Pancreas (tissue), 10 donors: ENCODE data around the gene TRIO. TPM values are rescaled to one million over a fixed set of nuclear protein-coding genes. Genes with fewer than 3 reads are reported as not detected.

Source experiments
- ATAC-seq, 4 donors: fragments of 200-7000 bp; cut with Tn5 transposase; one replicate each; pipeline versions ENCODE4 v1.8.0 to v1.9.1; 2020; ENCODE audit warnings: mild to moderate bottlenecking in 4 of 4, moderate library complexity in 4 of 4
- DNase-seq, 6 donors: peaks; one replicate each; pipeline ENCODE4 v3.0.0-alpha.2; 2020
- FAIRE-seq: peaks from 2 replicates; lab custom pipeline; 2012; peaks lifted over from hg19 to GRCh38; lab: Jason Lieb, UNC
- H3K27ac ChIP-seq, 4 donors: fragments of 200-600 bp; sonication (generic); 1 replicate in 3 of 4; 2 replicates in 1 of 4; pipeline versions ENCODE4 v1.5.0 to v1.8.0; 2020
- H3K27me3 ChIP-seq, 4 donors: fragments of 200-600 bp; one replicate each; pipeline ENCODE4 v1.8.0; 2021
- H3K36me3 ChIP-seq, 3 donors: fragments of 200-600 bp; sonication (generic) in 1 of 3; one replicate each; pipeline versions ENCODE4 v1.5.0 to v1.8.0; 2020 to 2021
- H3K4me1 ChIP-seq, 3 donors: fragments of 200-600 bp; one replicate each; pipeline ENCODE4 v1.8.0; 2021
- H3K4me3 ChIP-seq, 4 donors: fragments of 200-600 bp; sonication (generic) in 2 of 4; one replicate each; pipeline versions ENCODE4 v1.5.0 to v1.8.0; 2020 to 2021
- H3K9me3 ChIP-seq, 4 donors: fragments of 200-600 bp; one replicate each; pipeline ENCODE4 v1.8.0; 2021
- WGBS, 2 donors: extraction: QIAGEN DNeasy Blood & Tissue Kit; methylation state at CpG; one replicate each; pipeline ENCODE4 v1.1.7; 2013; 5-methylcytosine and 5-hydroxymethylcytosine counted together
- intact Hi-C, 3 donors: fragments of 100-400 bp; cut with DNase I; formaldehyde crosslinking; loops; one replicate each; pipeline versions ENCODE4 v1.11.1 to v1.14.2; 2022
- polyA plus RNA-seq, 2 donors: library from polyadenylated mRNA; stranded (reverse); fragments of 200-250 nt; gene quantifications; one replicate each; pipeline ENCODE4 v1.2.3, GENCODE V29; 2013
- total RNA-seq, 6 donors: library from RNA; stranded (reverse); fragmentation: NEBNext Ultra II Directional in 4 of 6; extraction: Animal tissue kit (Norgen Biotek cat#: 25700) in 4 of 6; gene quantifications; one replicate each; pipeline versions ENCODE4 v1.2.1 to v1.2.4, GENCODE V29; 2021 to 2023
- TF ChIP-seq, protein P1 (sequence below), 4 donors: fragments of 200-600 bp; sonication (generic) in 3 of 4; IDR thresholded peaks; one replicate each; pipeline versions ENCODE4 v1.5.0 to v1.8.0; 2021; ENCODE audit warnings: antibody characterized with exemption in 4 of 4
- donor health status: healthy with polysubstance abuse.
- donor health status: DM: no; HTN: no; CAD: no; lungs with moderate emphysema.
- donor health status: DM: no; HTN: no; CAD: no.
- donor health status: control.
- donor health status: control.
- donor health status: Bipolar disorder and iron deficiency.
- donor health status: DM: yes; HTN: yes; CAD: no.
- donor health status: DM: no; HTN: no; CAD: no.
- donor health status: DM: no; HTN: no; CAD: no.
- donor health status: DM: yes; HTN: yes; CAD: no.

Gene TRIO
- total and polyA plus RNA-seq, 8 donors, result 27.3 to 82.5 (median 38.3) TPM

DNA sequence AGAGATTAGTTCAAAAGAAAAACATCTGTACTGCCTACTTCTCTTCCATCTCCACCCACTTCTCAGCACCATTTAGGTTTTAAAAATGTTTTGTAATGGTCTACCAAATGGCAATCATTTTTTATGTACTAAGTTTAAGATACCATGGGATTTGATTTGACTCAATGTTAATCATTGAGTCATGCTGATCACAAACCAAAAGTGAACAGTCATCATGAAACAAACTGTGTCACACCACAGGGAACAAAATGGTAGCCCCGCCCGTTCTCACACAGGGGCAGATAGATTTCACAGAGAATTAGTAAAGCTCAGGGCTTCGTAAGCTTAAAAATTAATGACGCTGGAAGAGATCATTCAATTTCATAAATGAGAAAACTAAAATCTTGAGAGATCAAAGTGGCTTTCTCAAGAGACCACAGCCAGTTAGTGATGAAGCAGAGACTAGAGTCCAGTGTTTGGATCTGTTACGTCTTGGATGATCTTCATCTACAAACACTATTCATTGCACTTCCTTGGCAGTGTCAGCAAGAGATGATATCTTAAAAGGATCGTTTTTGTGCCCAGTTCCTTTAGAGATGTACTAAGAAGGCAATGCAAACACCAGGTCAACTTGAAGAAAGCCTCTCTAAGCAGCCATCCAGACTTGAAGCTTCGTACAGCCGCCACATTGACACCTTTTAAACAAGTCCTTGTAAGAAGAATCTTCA, 33.9 kb upstream of the TRIO start:
- TF ChIP-seq, protein P1, sequence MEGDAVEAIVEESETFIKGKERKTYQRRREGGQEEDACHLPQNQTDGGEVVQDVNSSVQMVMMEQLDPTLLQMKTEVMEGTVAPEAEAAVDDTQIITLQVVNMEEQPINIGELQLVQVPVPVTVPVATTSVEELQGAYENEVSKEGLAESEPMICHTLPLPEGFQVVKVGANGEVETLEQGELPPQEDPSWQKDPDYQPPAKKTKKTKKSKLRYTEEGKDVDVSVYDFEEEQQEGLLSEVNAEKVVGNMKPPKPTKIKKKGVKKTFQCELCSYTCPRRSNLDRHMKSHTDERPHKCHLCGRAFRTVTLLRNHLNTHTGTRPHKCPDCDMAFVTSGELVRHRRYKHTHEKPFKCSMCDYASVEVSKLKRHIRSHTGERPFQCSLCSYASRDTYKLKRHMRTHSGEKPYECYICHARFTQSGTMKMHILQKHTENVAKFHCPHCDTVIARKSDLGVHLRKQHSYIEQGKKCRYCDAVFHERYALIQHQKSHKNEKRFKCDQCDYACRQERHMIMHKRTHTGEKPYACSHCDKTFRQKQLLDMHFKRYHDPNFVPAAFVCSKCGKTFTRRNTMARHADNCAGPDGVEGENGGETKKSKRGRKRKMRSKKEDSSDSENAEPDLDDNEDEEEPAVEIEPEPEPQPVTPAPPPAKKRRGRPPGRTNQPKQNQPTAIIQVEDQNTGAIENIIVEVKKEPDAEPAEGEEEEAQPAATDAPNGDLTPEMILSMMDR (IDR thresholded peaks at IDR 0.05), result no peak
- Histone ChIP-seq H3K27me3 (no peaks in the 10 kb centered on the region), H3K27ac (no peak overlapping the region), H3K36me3 (no peaks in the 10 kb centered on the region), H3K4me1 (peaks cover 0 to 7% (median 0%) of the 10 kb centered on the region in 3 donors), H3K4me3 (no peak overlapping the region), H3K9me3 (no peaks in the 10 kb centered on the region)
- intact Hi-C loops, result no loop called here
- no peak for DNase-seq
- FAIRE-seq, result no peak
- WGBS, 2 donors, result 74 to 79% methylated on average over 8 of the region's 8 CpGs
- peak in 1 of 4 donors; percentile 14 for ATAC-seq

DNA sequence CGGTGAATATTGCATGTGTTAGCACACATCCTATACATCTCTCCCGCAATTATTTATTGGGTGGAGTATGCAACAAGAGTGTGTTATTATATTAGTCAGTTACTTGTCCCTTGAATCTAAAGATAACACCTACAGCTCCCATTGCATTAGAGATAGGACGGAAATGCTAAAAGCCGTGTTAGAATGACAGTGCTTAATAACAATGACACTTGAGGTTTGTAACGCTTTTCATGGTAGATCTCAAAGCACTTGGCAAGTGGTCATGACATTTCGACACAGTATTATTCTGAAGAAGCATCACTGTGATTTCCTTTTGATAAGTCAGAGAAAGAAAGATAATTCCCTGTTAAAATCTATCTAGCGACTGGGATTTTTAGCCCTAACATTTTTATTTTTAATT, 33.4 kb upstream of the TRIO start:
- Histone ChIP-seq H3K4me3 (no peak overlapping the region), H3K9me3 (no peaks in the 10 kb centered on the region), H3K4me1 (peaks cover 0 to 7% (median 0%) of the 10 kb centered on the region in 3 donors), H3K27me3 (no peaks in the 10 kb centered on the region), H3K27ac (no peak overlapping the region), H3K36me3 (no peaks in the 10 kb centered on the region)
- intact Hi-C loops, result no loop called here
- TF ChIP-seq, protein P1 (IDR thresholded peaks at IDR 0.05), result no peak
- no peak for ATAC-seq
- FAIRE-seq, result no peak
- 75 to 81% methylated on average over 7 of the region's 7 CpGs for WGBS, 2 donors
- DNase-seq, result no peak

- no peak overlapping the region for H3K27ac ChIP-seq
- H3K4me3 ChIP-seq, result no peak overlapping the region
- 49 to 54% methylated on average over 4 of the region's 4 CpGs for WGBS, 2 donors
- no peaks in the 10 kb centered on the region for H3K36me3 ChIP-seq
- FAIRE-seq, result no peak
- peaks cover 0 to 7% (median 0%) of the 10 kb centered on the region in 3 donors for H3K4me1 ChIP-seq
- H3K9me3 ChIP-seq, result no peaks in the 10 kb centered on the region
- intact Hi-C loops, result no loop called here
- TF ChIP-seq, protein P1 (IDR thresholded peaks at IDR 0.05), result no peak
- ATAC-seq, result no peak
- DNase-seq, result no peak
- H3K27me3 ChIP-seq, result no peaks in the 10 kb centered on the region
These were observed 32.9 kb upstream of the TRIO start for GRCh38 chr5:14110196-14110595.

DNA sequence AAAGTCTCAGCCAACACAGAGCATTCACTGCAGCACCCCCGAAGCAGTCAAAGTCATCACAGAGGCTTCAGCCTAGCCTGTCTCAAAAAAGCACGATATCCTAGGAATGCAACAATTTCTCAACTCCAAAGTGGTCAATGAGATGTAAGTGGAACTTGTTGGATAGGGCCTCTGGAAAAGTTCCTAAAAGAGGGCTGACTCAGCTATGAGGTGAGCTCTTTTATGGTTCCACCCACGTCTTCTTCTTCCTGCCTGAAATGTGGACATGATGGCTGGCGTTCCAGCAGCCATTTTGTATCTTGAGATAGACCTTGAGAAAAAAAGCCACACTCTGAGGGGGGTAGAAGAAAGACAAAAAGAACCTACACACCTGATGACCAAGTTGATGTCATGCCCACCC, 32.5 kb upstream of the TRIO start:
- no peak for ATAC-seq
- no peak for FAIRE-seq
- WGBS, 2 donors, result 59 to 76% methylated on average over 4 of the region's 4 CpGs
- TF ChIP-seq, protein P1 (IDR thresholded peaks at IDR 0.05), result no peak
- Histone ChIP-seq H3K36me3 (no peaks in the 10 kb centered on the region), H3K4me3 (no peak overlapping the region), H3K4me1 (peaks cover 0 to 7% (median 0%) of the 10 kb centered on the region in 3 donors), H3K27ac (no peak overlapping the region), H3K9me3 (no peaks in the 10 kb centered on the region), H3K27me3 (no peaks in the 10 kb centered on the region)
- intact Hi-C loops, result no loop called here
- no peak for DNase-seq

DNA sequence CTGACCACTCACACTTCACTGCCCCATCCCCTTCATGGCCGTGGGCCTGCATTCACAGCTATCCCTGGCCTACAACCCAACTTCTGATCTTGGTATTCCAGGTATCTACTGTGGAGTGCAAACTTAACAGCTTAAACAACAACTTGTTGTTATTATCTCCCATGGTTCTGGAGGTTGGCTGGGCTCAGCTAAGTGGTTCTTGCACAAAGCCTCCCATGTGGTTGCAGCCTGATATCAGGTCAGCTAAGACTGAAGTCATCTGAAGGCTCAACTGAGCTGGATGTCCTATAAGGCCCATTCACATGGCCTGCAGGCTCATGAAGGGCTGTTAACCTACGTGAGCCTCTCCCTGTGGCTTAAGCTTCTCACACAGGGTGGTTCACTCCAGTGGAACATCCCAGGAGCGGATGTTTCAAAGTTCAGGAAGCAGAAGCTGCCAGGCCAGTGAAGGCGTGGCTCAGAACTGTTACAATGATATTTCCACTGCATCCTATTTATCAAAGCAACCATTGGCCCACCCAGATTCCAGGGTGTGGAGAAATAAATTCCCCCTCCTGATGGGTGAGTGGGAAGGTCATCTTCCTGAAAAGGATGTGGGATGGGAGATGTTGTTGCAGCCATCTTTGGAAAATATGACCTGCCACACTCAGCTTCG, 30.0 kb upstream of the TRIO start:
- no peak for DNase-seq
- H3K36me3 ChIP-seq, result no peaks in the 10 kb centered on the region
- 68 to 74% methylated on average over 5 of the region's 5 CpGs for WGBS, 2 donors
- FAIRE-seq, result no peak
- ATAC-seq, result peak in 1 of 4 donors; percentile 20
- H3K9me3 ChIP-seq, result no peaks in the 10 kb centered on the region
- TF ChIP-seq, protein P1 (IDR thresholded peaks at IDR 0.05), result no peak
- intact Hi-C loops, result no loop called here
- H3K4me3 ChIP-seq, result no peak overlapping the region
- no peak overlapping the region for H3K27ac ChIP-seq
- H3K27me3 ChIP-seq, result no peaks in the 10 kb centered on the region
- H3K4me1 ChIP-seq, result peaks cover 0 to 7% (median 0%) of the 10 kb centered on the region in 3 donors
